ENCODE data around the gene PLEKHB1.
"Not testable (repeated sequence)": the region's sequence is repeated elsewhere in the genome, so short reads cannot be mapped to it uniquely, and the experiment has no call there.

PLEKHB1 gene

DNA sequence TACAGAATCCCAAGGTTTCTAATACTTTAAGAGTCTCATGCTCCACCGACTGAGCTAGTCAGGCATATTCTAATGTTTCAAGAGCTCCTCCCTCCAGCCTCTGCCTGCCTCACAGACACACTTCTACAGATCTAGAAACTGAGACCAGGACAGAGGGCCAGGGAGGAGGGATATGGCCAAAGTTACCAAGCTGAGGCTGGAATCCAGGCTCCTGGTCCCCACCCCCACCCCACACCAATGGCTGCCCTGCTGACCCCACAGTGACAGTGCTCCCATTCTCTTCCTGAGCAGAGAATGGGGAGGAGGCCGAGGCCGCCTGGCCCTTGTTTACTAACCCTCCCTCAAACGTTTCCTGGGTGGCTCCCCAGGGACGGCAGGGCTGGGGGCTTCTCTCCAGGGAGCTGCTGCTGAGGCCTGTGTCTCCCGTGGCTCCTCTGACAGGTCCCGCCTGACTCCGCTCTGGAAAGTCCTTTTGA is 2.2 kb downstream of the PLEKHB1 start:
- no peak for DNase-seq

DNA sequence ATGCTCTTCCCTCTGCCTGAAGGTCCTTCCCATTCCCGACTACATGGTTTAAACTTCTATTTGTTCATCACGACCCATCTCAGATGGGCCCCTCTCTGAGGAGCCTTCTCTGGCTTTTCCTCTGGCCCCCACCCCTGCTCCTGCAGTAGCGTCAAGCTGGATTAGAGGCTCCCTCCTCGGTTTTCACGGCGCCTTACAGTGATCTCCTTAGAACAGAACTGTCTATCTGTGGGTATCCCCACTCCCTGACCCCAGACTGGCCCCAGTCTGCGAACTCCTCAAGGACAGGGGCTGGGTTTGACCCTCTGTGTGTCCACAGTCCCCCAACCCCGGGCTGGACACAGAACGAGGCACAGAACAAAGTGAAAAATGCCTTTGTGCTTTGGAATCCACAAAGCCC is 2.8 kb downstream of the PLEKHB1 start:
- DNase-seq, result no peak

DNA sequence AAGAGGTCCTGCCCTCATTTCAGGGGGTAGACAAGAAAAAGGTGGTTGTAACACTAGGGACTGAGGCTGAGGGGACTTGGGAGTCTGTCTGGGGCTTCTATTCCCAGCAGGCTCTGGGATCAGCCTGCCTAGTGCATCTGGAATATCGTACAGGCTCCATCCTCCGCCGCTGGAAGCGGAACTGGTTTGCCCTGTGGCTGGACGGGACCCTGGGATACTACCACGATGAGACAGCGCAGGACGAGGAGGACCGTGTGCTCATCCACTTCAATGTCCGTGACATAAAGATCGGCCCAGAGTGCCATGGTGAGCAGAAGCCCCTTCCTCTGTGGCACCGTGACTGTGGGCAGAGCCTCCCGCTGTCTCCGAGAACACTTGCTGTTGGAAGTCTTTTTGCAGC is 4.0 kb downstream of the PLEKHB1 start:
- no peak for DNase-seq

DNA sequence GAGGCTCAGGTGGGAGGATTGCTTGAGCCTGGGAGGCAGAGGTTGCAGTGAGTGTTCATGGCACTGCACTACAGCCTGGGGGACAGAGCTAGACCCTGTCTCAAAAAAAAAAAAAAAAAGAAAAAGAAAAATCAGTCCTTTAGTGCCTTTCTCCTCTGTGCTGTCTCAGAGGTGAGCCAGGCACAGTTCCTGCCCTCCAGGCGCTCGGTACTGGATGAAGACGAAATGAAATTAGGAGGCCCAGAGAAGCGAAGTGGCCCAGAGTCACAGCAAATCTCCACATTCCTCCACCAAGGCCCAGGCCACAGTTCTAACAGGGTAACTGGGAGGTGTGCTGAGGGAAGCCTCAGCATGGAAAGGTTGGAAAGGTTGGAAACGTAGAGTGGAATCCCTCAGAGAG is 4.9 kb downstream of the PLEKHB1 start:
- DNase-seq, result no peak

DNA sequence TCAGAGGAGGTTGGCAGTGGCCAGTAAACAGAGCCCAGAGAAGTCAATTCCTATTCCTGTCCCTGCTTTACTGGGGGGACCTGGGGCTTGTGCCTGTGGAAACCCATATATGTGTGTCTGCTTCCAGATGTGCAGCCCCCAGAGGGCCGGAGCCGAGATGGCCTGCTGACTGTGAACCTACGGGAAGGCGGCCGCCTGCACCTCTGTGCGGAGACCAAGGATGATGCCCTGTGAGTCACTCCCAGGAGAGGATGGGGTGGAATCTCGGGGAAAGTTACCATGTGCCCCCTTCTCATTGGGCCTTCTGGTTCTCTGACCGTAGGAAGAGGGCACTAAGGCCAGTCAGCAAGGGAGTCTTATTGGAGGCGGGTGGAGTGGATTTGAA is 5.3 kb downstream of the PLEKHB1 start:
- no peak for DNase-seq

DNA sequence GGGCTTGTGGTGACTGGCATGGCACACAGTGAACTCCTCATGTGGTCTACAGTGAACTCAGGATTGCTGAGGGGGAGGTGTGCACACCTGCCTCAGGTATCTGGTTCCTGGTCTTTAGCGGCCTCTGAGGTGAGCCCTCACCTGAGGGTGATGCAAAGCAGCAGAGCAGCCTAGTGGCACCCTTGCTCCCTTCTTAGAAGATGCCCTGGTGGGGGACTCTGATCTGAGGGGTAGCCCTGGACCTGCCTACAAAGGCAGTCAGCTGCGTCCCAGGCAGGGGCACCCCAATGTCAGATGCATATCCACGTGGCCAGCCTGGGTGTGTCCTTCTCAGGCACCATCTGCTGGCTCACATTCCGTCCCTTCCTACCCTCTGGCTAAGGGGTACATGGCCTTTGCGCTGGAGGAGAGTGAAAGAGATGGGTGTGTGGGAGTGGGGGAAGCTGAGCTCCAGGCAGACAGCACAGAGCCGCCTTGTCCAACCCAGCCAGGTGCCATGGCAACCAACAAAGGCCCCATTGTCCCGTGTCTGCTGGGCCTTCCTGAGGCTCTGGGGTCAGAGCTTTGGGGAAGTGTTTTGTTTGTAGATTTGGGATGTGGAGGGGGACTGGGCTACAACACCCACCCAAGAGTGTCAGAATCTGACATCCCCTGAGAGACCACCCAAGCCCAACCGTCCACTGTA is 5.8 kb downstream of the PLEKHB1 start:
- no peak for DNase-seq

DNA sequence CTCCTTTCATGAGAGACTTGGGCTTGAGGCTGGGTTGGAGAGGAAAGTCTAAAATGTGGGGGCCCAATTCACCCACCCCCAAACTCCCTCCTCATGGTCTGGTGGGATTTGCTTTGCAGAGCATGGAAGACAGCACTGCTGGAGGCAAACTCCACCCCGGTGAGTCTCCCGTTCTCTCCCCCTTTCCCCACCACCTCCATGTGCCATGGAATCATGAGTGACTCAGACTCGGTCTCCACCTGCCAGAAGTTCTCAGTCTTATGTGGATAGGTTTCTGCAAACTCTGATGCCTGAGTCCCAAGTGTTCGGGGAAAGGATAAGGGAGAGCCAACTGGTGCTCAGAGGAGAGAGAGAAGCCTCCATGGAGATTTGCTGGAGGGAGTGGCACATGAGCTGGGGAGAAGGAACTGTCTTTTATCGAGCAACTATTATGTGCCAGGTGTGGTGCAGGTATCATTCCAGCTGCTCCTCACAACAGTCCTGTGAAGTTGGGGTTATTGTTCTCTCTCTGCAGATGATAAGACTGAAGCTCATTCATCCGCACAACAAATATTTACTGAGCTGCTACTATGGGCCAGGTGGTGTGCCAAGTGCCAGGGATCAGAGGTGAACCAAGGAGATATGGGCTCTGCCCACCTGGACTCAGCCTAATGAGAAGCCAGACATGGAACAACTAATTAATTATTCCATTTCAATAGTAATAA is 6.6 kb downstream of the PLEKHB1 start:
- DNase-seq, result no peak

DNA sequence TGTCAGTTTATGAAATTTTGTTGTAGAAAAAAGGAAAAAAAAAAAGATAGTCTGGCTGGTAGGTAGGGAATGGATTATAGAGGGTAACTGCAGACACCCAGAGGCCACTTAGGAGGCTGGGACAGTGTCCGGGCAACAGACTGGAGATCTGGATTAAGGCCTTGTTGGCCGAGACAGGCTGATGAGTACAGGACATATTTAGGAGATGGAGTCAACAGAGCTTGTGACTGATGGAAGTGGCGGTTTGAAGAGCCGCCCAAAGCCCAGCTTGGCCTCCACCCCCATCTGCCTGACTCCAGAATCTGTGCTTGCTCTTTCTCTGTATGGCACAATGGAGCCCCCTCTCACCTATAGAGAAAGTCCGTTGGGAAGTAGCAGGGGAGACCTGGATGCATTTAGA is 7.6 kb downstream of the PLEKHB1 start:
- no peak for DNase-seq

DNA sequence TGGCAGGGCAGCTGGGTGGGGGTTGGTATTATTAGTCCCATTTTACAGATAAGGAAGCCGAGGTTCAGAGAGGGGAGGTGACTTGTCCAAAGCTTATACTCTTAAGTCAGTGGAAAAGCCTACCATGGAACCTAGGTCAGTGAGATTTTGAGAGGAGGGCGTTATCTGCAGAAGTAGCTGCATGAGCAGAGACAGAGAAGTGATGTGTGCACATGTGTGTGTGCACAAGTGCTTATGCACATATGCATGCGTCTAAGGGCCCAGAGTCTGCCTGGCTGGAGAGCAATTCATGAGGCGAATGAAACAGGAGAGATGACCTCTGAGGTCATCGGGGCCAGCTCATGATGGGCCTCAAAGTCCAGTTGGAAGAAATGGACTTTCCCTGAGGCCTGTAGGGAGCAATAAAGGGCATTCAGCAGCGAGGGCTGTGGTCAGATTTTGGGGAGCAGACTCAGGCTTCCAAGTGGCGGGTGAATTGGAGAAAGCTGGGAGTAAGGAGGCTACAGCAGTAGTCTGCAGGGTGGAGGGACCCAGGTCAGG is 8.2 kb downstream of the PLEKHB1 start:
- DNase-seq, result no peak

DNA sequence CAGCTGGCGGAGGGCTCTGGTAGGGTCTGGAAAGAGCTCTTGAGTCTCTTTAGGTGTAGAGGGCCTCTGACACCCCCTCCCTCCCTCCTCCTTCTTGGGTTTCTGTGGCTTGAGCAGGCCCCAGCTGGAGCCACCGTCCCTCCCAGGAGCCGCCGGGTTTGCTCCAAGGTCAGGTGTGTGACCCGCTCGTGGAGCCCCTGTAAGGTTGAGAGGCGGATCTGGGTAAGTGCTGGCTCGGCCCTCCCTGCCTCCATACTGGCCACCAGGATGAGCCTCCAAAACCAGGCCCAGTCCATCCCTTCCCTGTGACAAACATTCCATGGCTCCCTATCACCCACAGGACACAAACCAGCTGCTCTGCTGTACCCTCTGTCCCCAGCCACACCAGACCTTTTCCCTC is 9.3 kb downstream of the PLEKHB1 start:
- DNase-seq, result no peak

DNA sequence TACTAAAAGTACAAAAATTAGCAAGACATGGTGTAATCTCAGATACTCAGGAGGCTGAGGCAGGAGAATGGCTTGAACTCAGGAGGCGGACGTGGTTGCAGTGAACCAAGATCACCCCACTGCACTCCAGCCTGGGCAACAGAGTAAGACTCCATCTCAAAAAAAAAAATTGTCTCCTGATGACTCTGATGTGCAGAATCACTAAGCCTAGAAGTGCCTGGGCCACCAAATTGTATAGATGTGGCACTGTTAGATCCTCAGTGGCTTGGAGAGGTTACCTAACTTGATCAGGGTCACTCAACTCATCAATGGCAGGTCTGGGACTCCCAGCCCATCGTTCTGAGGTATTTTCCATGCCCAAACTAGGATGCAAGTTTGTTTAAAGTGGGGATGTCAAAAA is 10.6 kb downstream of the PLEKHB1 start:
- no peak for DNase-seq

DNA sequence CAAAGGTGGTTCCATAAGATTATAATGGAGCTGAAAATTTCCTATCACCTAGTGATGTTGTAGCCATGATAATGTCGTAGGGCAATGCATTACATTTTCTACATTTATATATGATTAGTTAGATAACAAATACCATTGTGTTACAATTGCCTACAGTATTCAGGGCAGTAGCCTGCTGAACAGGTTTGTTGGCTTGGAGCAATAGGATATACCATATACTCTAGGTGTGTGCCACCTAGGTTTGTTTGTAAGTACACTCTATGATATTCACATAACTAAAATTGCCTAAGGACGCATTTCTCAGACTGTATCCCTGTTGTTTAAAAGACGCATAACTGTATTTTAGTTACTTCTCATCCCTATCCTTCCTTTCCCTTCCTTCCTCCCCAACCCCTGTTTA is 13.6 kb downstream of the PLEKHB1 start:
- DNase-seq, result no peak

DNA sequence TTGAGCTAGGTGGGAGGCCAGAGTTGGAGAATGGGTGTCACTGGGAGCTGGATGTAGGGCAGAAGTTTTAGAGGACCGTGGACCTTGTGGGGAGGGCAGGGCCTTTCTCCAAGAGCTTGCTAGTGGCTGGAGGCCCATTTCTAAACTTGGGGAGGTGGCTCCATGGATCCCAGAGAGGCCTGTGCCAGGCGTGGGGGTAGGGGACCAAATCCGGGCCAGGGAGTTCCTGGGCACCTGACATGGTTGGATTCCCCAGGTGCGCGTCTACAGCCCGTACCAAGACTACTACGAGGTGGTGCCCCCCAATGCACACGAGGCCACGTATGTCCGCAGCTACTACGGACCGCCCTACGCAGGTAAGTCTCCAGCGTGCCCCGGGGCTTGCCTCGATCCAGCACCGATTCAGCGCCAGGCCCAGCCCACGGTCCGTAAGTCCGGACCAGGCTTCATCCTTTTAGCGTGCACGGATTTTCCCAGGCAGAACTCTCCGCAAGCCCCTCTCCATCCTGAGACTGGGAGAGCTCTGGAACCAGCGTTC is 14.2 kb downstream of the PLEKHB1 start:
- no peak for DNase-seq

DNA sequence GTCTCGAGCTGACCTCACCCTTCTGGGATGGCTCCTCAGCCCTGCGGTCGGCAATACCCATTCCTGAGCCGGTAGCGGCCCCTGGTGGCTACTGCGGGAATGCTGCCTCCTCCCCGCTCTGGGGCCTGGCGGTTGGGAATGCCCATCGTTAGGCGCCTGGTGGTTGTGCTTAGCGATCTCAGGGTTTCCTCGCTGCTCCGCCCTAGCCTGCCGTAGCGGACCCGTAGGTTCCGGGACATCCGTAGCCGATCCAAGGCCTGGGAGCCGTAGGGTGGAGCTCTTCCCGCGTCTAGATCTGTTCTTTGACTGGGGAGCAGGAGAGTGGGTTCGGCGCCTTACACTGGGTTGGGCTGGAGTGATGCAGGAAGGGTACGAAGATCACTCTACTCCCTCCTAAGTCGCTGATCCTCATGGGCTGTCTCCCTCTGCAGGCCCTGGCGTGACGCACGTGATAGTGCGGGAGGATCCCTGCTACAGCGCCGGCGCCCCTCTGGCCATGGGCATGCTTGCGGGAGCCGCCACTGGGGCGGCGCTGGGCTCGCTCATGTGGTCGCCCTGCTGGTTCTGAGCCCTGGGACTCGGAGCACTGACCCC is 14.8 kb downstream of the PLEKHB1 start:
- DNase-seq, result peak; percentile 83 to 84

DNA sequence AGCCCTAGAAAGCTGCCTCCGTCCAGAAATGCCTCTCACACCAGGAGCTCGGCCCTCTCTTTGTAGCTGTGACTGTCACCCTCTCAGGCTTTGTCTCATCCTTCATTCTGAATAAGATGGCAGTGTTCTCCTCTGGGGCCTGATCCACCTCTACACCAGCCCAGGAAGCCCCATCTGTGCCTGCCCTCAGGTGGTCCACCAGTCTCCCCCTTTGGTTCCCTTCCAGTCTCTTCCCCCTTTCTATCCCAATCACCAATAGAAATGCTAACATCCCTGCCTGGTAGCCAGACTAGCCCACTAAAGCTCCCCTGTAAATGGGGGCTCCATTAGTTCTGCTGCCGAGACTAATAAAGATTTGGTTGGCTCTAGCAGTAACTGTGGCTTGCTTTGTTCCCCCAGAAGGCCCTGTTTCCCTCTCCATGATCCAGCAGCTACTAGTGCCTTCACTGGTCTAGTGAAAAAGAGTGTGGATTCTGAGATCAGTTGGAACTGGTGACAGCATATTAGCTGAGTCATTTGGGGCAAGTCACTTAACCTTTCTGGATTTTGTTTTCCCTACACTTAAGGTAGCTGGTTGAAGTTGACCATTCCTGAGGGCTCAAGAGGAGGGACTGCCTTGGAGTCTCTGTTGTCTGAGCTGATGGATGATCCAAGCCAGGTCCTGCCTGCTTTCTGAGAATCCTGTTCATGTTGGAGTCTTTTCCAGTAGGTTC is 16.2 kb downstream of the PLEKHB1 start:
- DNase-seq, result no peak

DNA sequence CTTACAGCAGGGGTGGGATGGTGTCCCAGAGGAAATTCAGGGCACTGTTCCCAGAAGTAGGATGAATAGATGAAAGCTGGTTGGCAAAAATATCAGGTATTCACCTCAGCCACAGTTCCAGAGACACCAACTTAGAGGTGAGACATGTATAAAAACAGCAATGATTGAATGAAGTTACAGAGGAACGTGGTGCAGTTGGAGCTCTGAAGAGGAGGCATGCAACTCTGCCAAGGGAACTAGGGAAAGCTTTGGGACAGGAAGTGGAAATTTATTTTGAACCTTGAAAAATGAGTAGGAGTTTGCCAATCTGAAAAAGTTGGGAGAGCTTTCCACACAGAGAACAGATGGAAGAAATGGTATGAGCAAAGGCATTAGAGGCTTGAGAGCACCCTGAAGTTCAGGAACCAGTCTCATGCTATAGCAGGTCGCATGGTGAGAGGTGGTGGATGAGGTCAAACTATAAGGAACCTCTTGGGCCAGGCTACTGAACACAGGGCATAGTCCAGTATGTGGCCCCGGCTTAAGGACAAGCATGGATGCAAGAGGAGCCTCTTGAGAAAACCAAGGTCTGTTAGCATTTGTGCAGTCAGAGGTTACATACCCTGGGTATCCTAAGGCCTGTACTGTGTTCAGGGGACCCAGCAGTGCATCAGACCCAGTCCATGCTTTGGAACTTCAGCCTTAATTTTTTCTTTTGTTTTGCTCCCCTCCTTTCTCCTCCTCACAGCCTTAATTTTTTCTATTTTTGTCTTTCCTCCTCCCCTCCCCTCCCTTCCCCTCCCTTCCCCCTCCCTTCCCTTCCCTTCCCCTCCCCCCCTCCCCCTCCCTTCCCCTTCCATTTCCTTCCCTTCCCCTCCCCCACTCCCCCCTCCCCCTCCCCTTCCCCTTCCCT is 17.5 kb downstream of the PLEKHB1 start:
- DNase-seq, result no peak

DNA sequence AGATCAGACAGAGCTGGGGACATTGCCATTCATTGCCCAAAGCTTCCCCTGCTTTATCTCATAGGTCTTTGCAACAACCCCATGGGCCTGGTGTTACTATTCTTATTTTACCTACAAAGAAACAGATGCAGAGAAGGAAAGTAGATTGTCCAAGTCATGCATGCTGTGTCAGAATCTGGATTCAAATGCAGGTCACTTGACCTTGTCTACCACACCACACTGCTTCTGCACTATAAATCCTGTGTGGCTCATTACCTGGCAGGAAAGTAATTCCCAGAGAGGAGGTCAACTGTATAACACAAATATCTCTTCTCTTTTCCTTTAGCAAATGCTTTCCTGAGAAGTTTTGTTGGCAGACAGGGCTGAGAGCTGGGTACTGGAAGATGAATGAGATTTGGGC is 18.5 kb downstream of the PLEKHB1 start:
- DNase-seq, result no peak

DNA sequence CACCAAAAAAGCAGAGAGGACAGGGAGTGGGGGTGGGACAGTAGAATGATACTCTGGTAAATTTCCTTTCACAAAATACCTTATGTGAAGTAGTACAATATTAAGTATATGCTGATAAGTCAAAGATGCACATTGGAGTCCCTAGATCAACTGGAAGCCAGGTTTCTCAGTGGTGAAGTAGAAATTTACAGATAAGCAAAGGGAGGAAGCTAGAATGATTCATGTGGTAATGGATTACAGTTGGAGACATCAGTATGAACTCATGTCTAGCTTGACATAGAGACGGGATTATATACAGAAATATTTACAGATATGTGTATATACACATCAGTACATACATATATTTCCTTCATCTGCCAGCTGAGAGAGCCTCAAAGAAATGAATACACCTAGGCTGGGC is 21.5 kb downstream of the PLEKHB1 start:
- no peak for DNase-seq

DNA sequence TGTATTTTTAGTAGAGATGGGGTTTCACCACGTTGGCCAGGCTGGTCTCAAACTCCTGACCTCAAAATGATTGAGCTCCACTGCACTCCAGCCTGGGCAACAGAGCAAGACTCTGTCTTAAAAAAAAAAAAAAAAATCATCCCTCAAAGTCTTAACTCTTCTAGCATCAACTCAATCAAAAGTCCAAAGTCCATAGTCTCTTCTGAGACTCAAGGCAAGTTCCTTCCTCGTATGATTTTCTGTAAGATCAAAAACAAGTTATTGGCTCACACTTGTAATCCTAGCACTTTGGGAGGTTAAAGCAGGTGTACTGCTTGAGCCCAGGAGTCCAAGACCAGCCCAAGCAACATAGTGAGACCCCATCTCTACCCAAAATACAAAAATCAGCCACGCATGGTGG is 24.4 kb downstream of the PLEKHB1 start:
- no peak for DNase-seq

DNA sequence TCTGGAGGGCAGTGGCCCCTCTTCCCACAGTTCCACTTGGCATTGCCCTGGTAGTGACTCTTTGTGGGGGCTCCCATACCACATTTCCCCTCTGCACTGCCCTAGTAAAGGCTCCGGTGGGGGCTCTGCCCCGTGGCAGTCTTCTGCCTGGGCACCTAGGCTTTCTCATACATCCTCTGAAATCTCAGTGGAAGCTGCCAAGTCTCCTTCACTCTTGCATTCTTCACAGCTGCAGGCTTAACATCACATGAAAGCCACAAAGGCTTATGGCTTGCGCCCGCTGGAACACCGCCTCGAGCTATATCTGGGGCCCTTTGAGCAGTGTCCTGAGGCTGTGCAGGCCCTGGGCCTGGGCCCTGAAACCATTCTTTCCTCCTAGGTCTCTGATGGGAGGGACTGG is 25.3 kb downstream of the PLEKHB1 start:
- DNase-seq, result no peak

DNA sequence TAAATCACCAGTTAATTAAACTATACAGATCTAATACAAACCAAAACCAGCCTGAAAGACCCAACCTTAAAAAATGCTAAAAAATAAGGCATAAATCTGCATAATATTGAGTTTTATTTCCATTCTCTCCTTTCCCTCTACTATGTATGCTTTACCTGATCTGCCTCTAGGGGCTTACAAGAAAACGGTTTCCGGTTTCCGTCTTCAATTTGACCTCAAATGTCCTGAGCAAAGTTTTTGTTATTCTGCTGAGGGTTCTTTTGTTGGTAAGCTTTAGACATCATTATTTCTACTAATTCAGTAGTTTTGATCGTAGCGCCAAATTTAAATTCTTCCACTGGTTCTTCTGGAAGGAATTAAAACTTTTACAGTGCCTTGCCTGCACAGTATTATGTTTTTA is 30.2 kb downstream of the PLEKHB1 start:
- not testable (repeated sequence) for DNase-seq

DNA sequence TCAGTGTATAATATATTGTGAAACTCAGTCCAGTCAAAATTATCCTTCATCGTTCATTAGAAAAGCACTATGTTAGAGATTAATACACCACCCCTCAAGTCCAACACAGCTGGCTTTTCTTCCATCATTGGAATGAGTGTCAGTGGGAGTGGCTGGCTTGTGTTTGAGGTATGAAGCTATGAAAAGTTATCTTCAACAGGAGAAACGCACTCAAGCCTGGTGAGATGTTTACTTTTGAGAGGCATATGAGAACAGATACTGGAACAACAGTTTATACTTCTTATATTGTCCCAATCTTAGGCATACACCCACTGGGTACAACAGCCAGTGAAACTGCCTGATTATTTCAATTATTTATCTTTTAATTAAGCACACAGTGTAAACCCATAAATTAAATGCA is 34.3 kb downstream of the PLEKHB1 start:
- DNase-seq, result no peak

Data from CD4-positive, alpha-beta T cell treated with Interleukin-4 for 1 hour (primary cell).